Measurements from ENCODE around the gene YIPF2. TPM values are rescaled to one million over a fixed set of nuclear protein-coding genes. Genes with fewer than 3 reads are reported as not detected.

Gene YIPF2
- total RNA-seq, 1 donor from 2014 or later: 23.0 TPM

- intact Hi-C loops (cut with micrococcal nuclease): no loop called here
- DNase-seq: no peak
- ChIA-PET POLR2A (no interaction called here), CTCF (no interaction called here)
- no peaks in the 10 kb centered on the region for H3K27me3 Mint-ChIP-seq
- H3K4me3 Mint-ChIP-seq: no peak overlapping the region
- H3K4me1 Mint-ChIP-seq: peaks cover 9% of the 10 kb centered on the region
- TF ChIP-seq, protein P1, sequence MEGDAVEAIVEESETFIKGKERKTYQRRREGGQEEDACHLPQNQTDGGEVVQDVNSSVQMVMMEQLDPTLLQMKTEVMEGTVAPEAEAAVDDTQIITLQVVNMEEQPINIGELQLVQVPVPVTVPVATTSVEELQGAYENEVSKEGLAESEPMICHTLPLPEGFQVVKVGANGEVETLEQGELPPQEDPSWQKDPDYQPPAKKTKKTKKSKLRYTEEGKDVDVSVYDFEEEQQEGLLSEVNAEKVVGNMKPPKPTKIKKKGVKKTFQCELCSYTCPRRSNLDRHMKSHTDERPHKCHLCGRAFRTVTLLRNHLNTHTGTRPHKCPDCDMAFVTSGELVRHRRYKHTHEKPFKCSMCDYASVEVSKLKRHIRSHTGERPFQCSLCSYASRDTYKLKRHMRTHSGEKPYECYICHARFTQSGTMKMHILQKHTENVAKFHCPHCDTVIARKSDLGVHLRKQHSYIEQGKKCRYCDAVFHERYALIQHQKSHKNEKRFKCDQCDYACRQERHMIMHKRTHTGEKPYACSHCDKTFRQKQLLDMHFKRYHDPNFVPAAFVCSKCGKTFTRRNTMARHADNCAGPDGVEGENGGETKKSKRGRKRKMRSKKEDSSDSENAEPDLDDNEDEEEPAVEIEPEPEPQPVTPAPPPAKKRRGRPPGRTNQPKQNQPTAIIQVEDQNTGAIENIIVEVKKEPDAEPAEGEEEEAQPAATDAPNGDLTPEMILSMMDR (IDR thresholded peaks at IDR 0.05): no peak
- no peak overlapping the region for H3K27ac Mint-ChIP-seq
- ATAC-seq (ENCODE audit: low read depth): no peak
- no peaks in the 10 kb centered on the region for H3K36me3 Mint-ChIP-seq (ENCODE audit: low read depth)
- no peaks in the 10 kb centered on the region for H3K9me3 Mint-ChIP-seq
These were observed 32.5 kb downstream of the YIPF2 start for GRCh38 chr19:10895920-10896319.

DNA sequence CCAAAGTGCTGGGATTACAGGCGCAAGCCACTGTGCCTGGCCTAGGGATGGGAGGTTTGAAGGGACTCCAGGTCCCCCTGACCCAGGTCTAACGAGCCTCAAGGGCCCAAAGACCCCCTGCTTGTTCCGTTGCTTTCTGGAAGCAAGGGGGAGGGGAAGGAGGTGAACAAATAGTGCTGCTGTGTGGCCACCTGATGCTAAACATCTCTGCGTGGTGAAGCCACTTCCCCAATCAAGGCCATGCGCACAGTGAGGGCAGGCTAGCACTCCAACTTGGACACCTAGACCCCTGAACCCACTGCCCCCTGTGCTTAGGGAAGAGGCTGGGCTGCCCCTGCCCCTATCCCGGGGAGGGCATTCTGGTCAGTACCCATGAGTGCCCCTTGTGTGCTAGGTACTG, 33.1 kb downstream of the YIPF2 start:
- DNase-seq: no peak
- POLR2A ChIA-PET: no interaction called here
- ATAC-seq (ENCODE audit: low read depth): no peak
- Mint-ChIP-seq H3K4me3 (no peak overlapping the region), H3K27me3 (no peaks in the 10 kb centered on the region), H3K9me3 (no peaks in the 10 kb centered on the region), H3K27ac (no peak overlapping the region), H3K36me3 (ENCODE audit: low read depth) (no peaks in the 10 kb centered on the region), H3K4me1 (peaks cover 9% of the 10 kb centered on the region)
- intact Hi-C loops (cut with micrococcal nuclease): no loop called here
- CTCF ChIA-PET: no interaction called here
- TF ChIP-seq, protein P1 (IDR thresholded peaks at IDR 0.05): no peak

- H3K36me3 Mint-ChIP-seq (ENCODE audit: low read depth): no peaks in the 10 kb centered on the region
- DNase-seq (no peak), ATAC-seq (ENCODE audit: low read depth) (no peak)
- no peak overlapping the region for H3K27ac Mint-ChIP-seq
- POLR2A ChIA-PET: no interaction called here
- H3K4me1 Mint-ChIP-seq: peaks cover 9% of the 10 kb centered on the region
- H3K9me3 Mint-ChIP-seq: no peaks in the 10 kb centered on the region
- intact Hi-C loops (cut with micrococcal nuclease): no loop called here
- CTCF ChIA-PET: interaction anchor here (0.6 kb wide), 1 partner anchor 51 kb away, joined by 3 read pairs; no protein-coding TSS in a partner anchor
- TF ChIP-seq, protein P1 (IDR thresholded peaks at IDR 0.05): no peak
- no peaks in the 10 kb centered on the region for H3K27me3 Mint-ChIP-seq
- no peak overlapping the region for H3K4me3 Mint-ChIP-seq
These were observed 33.6 kb downstream of the YIPF2 start for GRCh38 chr19:10894911-10895213.

DNA sequence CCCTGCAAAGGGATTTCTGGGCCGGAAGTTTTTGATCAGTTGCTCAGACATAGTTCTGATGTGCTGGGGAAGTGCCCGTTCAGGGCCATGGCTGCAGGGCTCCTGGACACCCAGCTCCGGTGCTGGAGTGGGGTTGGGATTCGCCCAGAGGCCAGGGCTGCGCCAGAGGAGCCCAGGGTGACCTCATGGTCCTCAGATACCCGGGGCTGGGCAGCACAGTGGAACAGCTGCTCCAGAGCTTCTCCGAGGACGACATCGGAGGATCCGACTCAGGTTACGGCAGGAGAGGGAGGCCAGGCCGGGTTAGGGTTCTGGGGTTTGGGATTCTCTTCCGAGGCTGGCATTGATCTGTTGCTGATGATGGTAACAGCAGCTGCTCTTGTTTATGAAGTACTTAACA, 36.2 kb downstream of the YIPF2 start:
- POLR2A ChIA-PET: interaction anchor here (0.6 kb wide), 1 partner anchor 18 kb away, joined by 3 read pairs; no protein-coding TSS in a partner anchor
- H3K4me3 Mint-ChIP-seq: no peak overlapping the region
- TF ChIP-seq, protein P1 (IDR thresholded peaks at IDR 0.05): no peak
- no peaks in the 10 kb centered on the region for H3K27me3 Mint-ChIP-seq
- peaks cover under 1% of the 10 kb centered on the region for H3K36me3 Mint-ChIP-seq (ENCODE audit: low read depth)
- H3K9me3 Mint-ChIP-seq: no peaks in the 10 kb centered on the region
- no peak for ATAC-seq (ENCODE audit: low read depth)
- H3K27ac Mint-ChIP-seq: no peak overlapping the region
- H3K4me1 Mint-ChIP-seq: peaks cover 19% of the 10 kb centered on the region
- no peak for DNase-seq
- CTCF ChIA-PET: no interaction called here
- intact Hi-C loops (cut with micrococcal nuclease): no loop called here

DNA sequence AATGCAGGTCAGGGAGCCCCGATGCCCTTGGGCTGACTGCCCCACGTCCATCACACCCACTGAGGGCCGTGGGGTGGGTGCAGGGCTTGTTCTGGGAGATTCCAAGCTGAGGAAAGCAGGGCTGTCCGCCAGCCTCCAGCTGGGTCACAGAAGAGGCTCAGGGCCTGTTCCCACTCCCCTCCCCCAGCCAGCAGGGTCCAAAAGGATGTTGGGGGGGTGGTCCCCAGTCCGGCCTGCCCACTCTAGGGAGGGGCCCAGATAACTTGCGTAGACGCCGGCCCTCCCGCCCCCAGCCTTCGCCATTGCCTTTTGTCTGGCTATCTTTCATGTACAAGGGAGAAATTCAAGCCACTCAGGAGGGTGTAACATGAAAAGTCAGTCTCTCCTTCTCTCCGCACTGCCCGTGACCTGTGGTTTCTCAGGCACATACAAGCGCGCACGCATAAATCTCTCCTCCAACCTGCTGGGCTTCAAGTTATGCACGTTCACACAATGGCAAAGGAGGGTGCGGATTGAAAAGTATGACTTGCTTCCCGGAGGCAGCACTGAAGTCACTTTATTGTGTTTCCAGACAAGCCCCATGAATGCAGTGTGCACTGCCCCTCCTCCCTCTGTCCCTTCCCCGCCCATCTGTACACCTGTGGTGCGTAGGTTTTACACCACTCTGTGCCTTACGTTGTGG, 36.9 kb downstream of the YIPF2 start:
- H3K27ac Mint-ChIP-seq: no peak overlapping the region
- no peak overlapping the region for H3K4me3 Mint-ChIP-seq
- ChIA-PET CTCF (no interaction called here), POLR2A (no interaction called here)
- TF ChIP-seq, protein P1 (IDR thresholded peaks at IDR 0.05): no peak
- peaks cover 14% of the 10 kb centered on the region for H3K4me1 Mint-ChIP-seq
- ATAC-seq (ENCODE audit: low read depth) (no peak), DNase-seq (no peak)
- peaks cover 3% of the 10 kb centered on the region for H3K36me3 Mint-ChIP-seq (ENCODE audit: low read depth)
- intact Hi-C loops (cut with micrococcal nuclease): no loop called here
- H3K27me3 Mint-ChIP-seq: no peaks in the 10 kb centered on the region
- H3K9me3 Mint-ChIP-seq: no peaks in the 10 kb centered on the region
